ENCODE data around the gene MCM9. TPM values are rescaled to one million over a fixed set of nuclear protein-coding genes. Genes with fewer than 3 reads are reported as not detected.

The MCM9 gene
- total RNA-seq, 4 donors from 2014 or later, result 17.3 to 38.8 (median 23.0) TPM

- Histone ChIP-seq H3K9me3 (no peaks in the 10 kb centered on the region), H3K4me1 (peaks cover 0 to 18% (median 6%) of the 10 kb centered on the region in 4 donors), H3K36me3 (no peaks in the 10 kb centered on the region), H3K27ac (peak within 1 kb of the TSS; percentile 88 to 98 (median 93)), H3K27me3 (no peaks in the 10 kb centered on the region), H3K4me3 (peak within 1 kb of the TSS; percentile 61 to 87 (median 84))
- peak; percentile 95 to 99 (median 95) for DNase-seq
- peak; percentile 57 to 79 for TF ChIP-seq POLR2A (IDR thresholded peaks at IDR 0.05)
- peak; percentile 40 to 82 (median 66) for TF ChIP-seq CTCF (IDR thresholded peaks at IDR 0.05)
Observed at GRCh38 chr6:118893807-118894424, 41.0 kb downstream of the MCM9 start, which contains the start of gene ASF1A. TSS of gene ASF1A (plus strand) at chr6:118894152. CDS start at chr6:118894414, 262 bp downstream.

GRCh38 chr6:118893064-118893806 is 41.7 kb downstream of the MCM9 start:
- peaks cover 0 to 18% (median 6%) of the 10 kb centered on the region in 4 donors for H3K4me1 ChIP-seq
- DNase-seq, result peak in 2 of 3 donors; percentile 28 to 56
- H3K9me3 ChIP-seq, result no peaks in the 10 kb centered on the region
- TF ChIP-seq CTCF (IDR thresholded peaks at IDR 0.05), result no peak
- no peak for TF ChIP-seq POLR2A (IDR thresholded peaks at IDR 0.05)
- no peaks in the 10 kb centered on the region for H3K27me3 ChIP-seq
- peak overlapping the region; percentile 61 to 87 (median 84) for H3K4me3 ChIP-seq
- peak overlapping the region; percentile 88 to 98 (median 93) for H3K27ac ChIP-seq
- H3K36me3 ChIP-seq, result no peaks in the 10 kb centered on the region

GRCh38 chr6:118892355-118892991 is 42.5 kb downstream of the MCM9 start:
- H3K36me3 ChIP-seq, result no peaks in the 10 kb centered on the region
- H3K4me3 ChIP-seq, result peak overlapping the region; percentile 61 to 87 (median 84)
- H3K27ac ChIP-seq, result peak overlapping the region; percentile 88 to 98 (median 93)
- TF ChIP-seq POLR2A (IDR thresholded peaks at IDR 0.05) (no peak), CTCF (IDR thresholded peaks at IDR 0.05) (no peak)
- no peak for DNase-seq
- no peaks in the 10 kb centered on the region for H3K27me3 ChIP-seq
- H3K9me3 ChIP-seq, result no peaks in the 10 kb centered on the region
- H3K4me1 ChIP-seq, result peaks cover 0 to 18% (median 6%) of the 10 kb centered on the region in 4 donors

GRCh38 chr6:118890997-118891790 is 43.8 kb downstream of the MCM9 start:
- no peak overlapping the region for H3K4me3 ChIP-seq
- peak overlapping the region; percentile 88 to 98 (median 93) for H3K27ac ChIP-seq
- TF ChIP-seq CTCF (IDR thresholded peaks at IDR 0.05), result no peak
- TF ChIP-seq POLR2A (IDR thresholded peaks at IDR 0.05), result no peak
- no peaks in the 10 kb centered on the region for H3K36me3 ChIP-seq
- H3K4me1 ChIP-seq, result peaks cover 0 to 12% (median 6%) of the 10 kb centered on the region in 4 donors
- H3K27me3 ChIP-seq, result no peaks in the 10 kb centered on the region
- no peaks in the 10 kb centered on the region for H3K9me3 ChIP-seq
- DNase-seq, result no peak

GRCh38 chr6:118889163-118889562 is 45.8 kb downstream of the MCM9 start:
- peaks cover 0 to 12% (median 3%) of the 10 kb centered on the region in 4 donors for H3K4me1 ChIP-seq
- no peaks in the 10 kb centered on the region for H3K9me3 ChIP-seq
- H3K27ac ChIP-seq, result no peak overlapping the region
- TF ChIP-seq CTCF (IDR thresholded peaks at IDR 0.05) (no peak), POLR2A (IDR thresholded peaks at IDR 0.05) (no peak)
- H3K36me3 ChIP-seq, result no peaks in the 10 kb centered on the region
- no peak for DNase-seq
- no peaks in the 10 kb centered on the region for H3K27me3 ChIP-seq
- no peak overlapping the region for H3K4me3 ChIP-seq

Data from Peyer's patch (tissue), 4 donors.